Lower leg skin (tissue), 3 donors: Measurements from ENCODE around the gene CXorf49.
"Not testable (repeated sequence)": the region's sequence is repeated elsewhere in the genome, so short reads cannot be mapped to it uniquely, and the experiment has no call there.

ENCODE experiments used
- CTCF ChIP-seq, 3 donors: fragments of 450-650 bp; IDR thresholded peaks; one replicate each; pipeline ENCODE4 v1.5.1; 2016; ENCODE audit warnings: antibody characterized with exemption in 3 of 3, mild to moderate bottlenecking in 3 of 3, moderate library complexity in 2 of 3
- POLR2A ChIP-seq, 2 donors: fragments of 450-650 bp; IDR thresholded peaks; one replicate each; pipeline ENCODE4 v1.6.1; 2016 to 2017; ENCODE audit warnings: antibody characterized with exemption in 2 of 2, mild to moderate bottlenecking in 1 of 2, moderate library complexity in 1 of 2

- TF ChIP-seq CTCF, POLR2A (IDR thresholded peaks at IDR 0.05): not testable (repeated sequence)
Measured at GRCh38 chrX:71720289-71720886, 2.3 kb upstream of the CXorf49 start.
